Prostate gland (tissue), 2 donors: ENCODE data around the gene TEX35. TPM values are rescaled to one million over a fixed set of nuclear protein-coding genes. Genes with fewer than 3 reads are reported as not detected.

Source experiments
- DNase-seq: peaks from one replicate; pipeline ENCODE4 v3.0.0-alpha.2; 2019; ENCODE audit warnings: low spot score
- H3K27ac ChIP-seq, 2 donors: fragments of 200-600 bp; sonication (generic); 2 replicates each; pipeline ENCODE4 v1.5.1; 2017 to 2019
- H3K27me3 ChIP-seq: fragments of 200-600 bp; sonication (generic); replicated peaks from 2 replicates; pipeline ENCODE4 v1.5.1; 2019; ENCODE audit not compliant: insufficient read depth
- H3K36me3 ChIP-seq, 2 donors: fragments of 200-600 bp; sonication (generic); 1 replicate in 1 of 2; 2 replicates in 1 of 2; pipeline versions ENCODE4 v1.5.1 to v1.8.1; 2017 to 2019
- H3K4me1 ChIP-seq: fragments of 200-600 bp; sonication (generic); replicated peaks from 2 replicates; pipeline ENCODE4 v1.5.1; 2019
- H3K4me3 ChIP-seq, 2 donors: fragments of 200-600 bp; sonication (generic); 2 replicates each; pipeline ENCODE4 v1.5.1; 2017 to 2019
- H3K9me3 ChIP-seq: fragments of 200-600 bp; sonication (generic); 2 replicates; pipeline ENCODE4 v1.5.1; 2017
- CTCF ChIP-seq, 4 experiments: fragments of 200-600 bp in 2 of 4; fragments of 450-650 bp in 2 of 4; sonication (generic) in 2 of 4; IDR thresholded peaks; 1 replicate in 3 of 4; 2 replicates in 1 of 4; pipeline ENCODE4 v1.5.1; 2016 to 2019; ENCODE audit warnings: antibody characterized with exemption in 4 of 4, mild to moderate bottlenecking in 2 of 4, moderate library complexity in 2 of 4
- POLR2A ChIP-seq: fragments of 450-650 bp; IDR thresholded peaks from one replicate; pipeline ENCODE4 v1.6.1; 2016; ENCODE audit warnings: antibody characterized with exemption, mild to moderate bottlenecking
- POLR2AphosphoS5 ChIP-seq: sonication (generic); formaldehyde crosslinking; IDR thresholded peaks from one replicate; pipeline ENCODE4 v1.6.1; 2017; ENCODE audit warnings: antibody characterized with exemption
- WGBS: methylation state at CpG from one replicate; pipeline ENCODE4 v1.1.5; 2018; 5-methylcytosine and 5-hydroxymethylcytosine counted together
- intact Hi-C: fragments of 100-400 bp; cut with DNase I; formaldehyde crosslinking; loops from one replicate; pipeline ENCODE4 v1.14.2; 2022
- total RNA-seq, 2 donors: library from RNA; depleted of rRNA; stranded (reverse); fragments of >200 nt; gene quantifications; one replicate each; pipeline ENCODE4 v1.1.0, GENCODE V29; 2016

TEX35 gene
- total RNA-seq, 2 donors from 2014 or later: 3.0 TPM; not detected in 1

- no peak for TF ChIP-seq POLR2AphosphoS5
- TF ChIP-seq POLR2A: no peak
- no peak for TF ChIP-seq CTCF (IDR thresholded peaks at IDR 0.05)
- peak overlapping the region; percentile 59 to 67 for H3K4me3 ChIP-seq
- peak; percentile 13 for DNase-seq
- H3K4me1 ChIP-seq: no peaks in the 10 kb centered on the region
- peak overlapping the region; percentile 74 to 78 for H3K27ac ChIP-seq
- no peaks in the 10 kb centered on the region for H3K36me3 ChIP-seq
- no peaks in the 10 kb centered on the region for H3K9me3 ChIP-seq
- intact Hi-C loops: loop anchor here (1.0 to 2.0 kb wide), 2 partner anchors 211 to 461 kb away; no protein-coding TSS in a partner anchor
- no peaks in the 10 kb centered on the region for H3K27me3 ChIP-seq
- 2% methylated on average over 33 of the region's 33 CpGs for WGBS
Observed at GRCh38 chr1:178541829-178542553, 29.1 kb downstream of the TEX35 start.

GRCh38 chr1:178542554-178543289, 29.8 kb downstream of the TEX35 start:
- Histone ChIP-seq H3K27ac (peak overlapping the region; percentile 74 to 78), H3K4me1 (no peaks in the 10 kb centered on the region), H3K27me3 (no peaks in the 10 kb centered on the region), H3K4me3 (peak overlapping the region; percentile 59 to 67), H3K9me3 (no peaks in the 10 kb centered on the region), H3K36me3 (no peaks in the 10 kb centered on the region)
- WGBS: under 1% methylated on average over 64 of the region's 66 CpGs
- DNase-seq: peak; percentile 80
- intact Hi-C loops: loop anchor here (1.0 to 2.0 kb wide), 2 partner anchors 211 to 460 kb away; no protein-coding TSS in a partner anchor
- peak; percentile 94 to 99 (median 97) for TF ChIP-seq CTCF (IDR thresholded peaks at IDR 0.05)
- no peak for TF ChIP-seq POLR2AphosphoS5

- H3K9me3 ChIP-seq: no peaks in the 10 kb centered on the region
- no peaks in the 10 kb centered on the region for H3K36me3 ChIP-seq
- H3K27me3 ChIP-seq: no peaks in the 10 kb centered on the region
- H3K4me1 ChIP-seq: no peaks in the 10 kb centered on the region
- 7% methylated on average over 10 of the region's 10 CpGs for WGBS
- TF ChIP-seq CTCF (IDR thresholded peaks at IDR 0.05) (no peak), POLR2A (no peak), POLR2AphosphoS5 (no peak)
- DNase-seq: no peak
- peak overlapping the region; percentile 59 to 67 for H3K4me3 ChIP-seq
- intact Hi-C loops: loop anchor here (2.0 kb wide), 1 partner anchor 460 kb away; no protein-coding TSS in a partner anchor
- H3K27ac ChIP-seq: peak overlapping the region; percentile 74 to 78
Observed at GRCh38 chr1:178543290-178543607, 30.3 kb downstream of the TEX35 start.

GRCh38 chr1:178544531-178544930, 31.6 kb downstream of the TEX35 start:
- intact Hi-C loops: no loop called here
- no peak for DNase-seq
- TF ChIP-seq CTCF (IDR thresholded peaks at IDR 0.05) (no peak), POLR2AphosphoS5 (no peak), POLR2A (no peak)

More at GRCh38 chr1:178544531-178544930, 31.6 kb downstream of the TEX35 start:
- Histone ChIP-seq H3K9me3 (no peaks in the 10 kb centered on the region), H3K4me3 (no peak overlapping the region), H3K27me3 (no peaks in the 10 kb centered on the region), H3K4me1 (no peaks in the 10 kb centered on the region), H3K27ac (no peak overlapping the region), H3K36me3 (no peaks in the 10 kb centered on the region)
- 85% methylated on average over 9 of the region's 9 CpGs for WGBS
